CD4-positive, alpha-beta memory T cell (primary cell): Measurements from ENCODE around the gene FHIT. TPM values are rescaled to one million over a fixed set of nuclear protein-coding genes. Genes with fewer than 3 reads are reported as not detected.

Experiments
- CTCF ChIA-PET: fragments of 350-600 bp; sonication (Branson Sonifier 250); formaldehyde crosslinking; loops from one replicate; lab custom pipeline; 2021; ENCODE audit warnings: inconsistent platforms; ENCODE audit not compliant: partially characterized antibody; lab: Charles Lee
- POLR2A ChIA-PET: fragments of 350-600 bp; sonication (Branson Sonifier 250); formaldehyde crosslinking; loops from one replicate; lab custom pipeline; 2021; ENCODE audit not compliant: partially characterized antibody; lab: Charles Lee
- DNase-seq, 5 donors: peaks; one replicate each; pipeline versions ENCODE4 v3.0.0 to v3.0.0-alpha.2; 2020 to 2022; ENCODE audit warnings: mixed read lengths in 1 of 5
- H3K27ac ChIP-seq: one replicate; pipeline ENCODE4 v1.7.0; 2013; ENCODE audit warnings: low read depth, low read length
- H3K27me3 ChIP-seq: 2 replicates; pipeline ENCODE4 v1.7.0; 2013; ENCODE audit warnings: mild to moderate bottlenecking, low read length, moderate library complexity; ENCODE audit not compliant: insufficient read depth
- H3K36me3 ChIP-seq: 2 replicates; pipeline ENCODE4 v1.7.0; 2013; ENCODE audit warnings: mild to moderate bottlenecking, low read length, moderate library complexity; ENCODE audit not compliant: insufficient read depth
- H3K4me1 ChIP-seq: 2 replicates; pipeline ENCODE4 v1.7.0; 2013; ENCODE audit warnings: mild to moderate bottlenecking, low read length, moderate library complexity; ENCODE audit not compliant: insufficient read depth
- H3K4me3 ChIP-seq, 2 donors: one replicate each; pipeline ENCODE4 v1.7.0; 2013; ENCODE audit warnings: low read length in 2 of 2, mild to moderate bottlenecking in 1 of 2
- H3K9me3 ChIP-seq, 2 donors: one replicate each; pipeline ENCODE4 v1.7.0; 2013; ENCODE audit warnings: low read length in 2 of 2, control low read depth in 1 of 2; ENCODE audit not compliant: control insufficient read depth in 1 of 2
- H3K27ac Mint-ChIP-seq, 7 donors: one replicate each; pipeline ENCODE4 v1.8.0; 2020 to 2021; ENCODE audit warnings: mixed read lengths in 7 of 7, mild to moderate bottlenecking in 6 of 7, inconsistent platforms in 3 of 7, moderate library complexity in 3 of 7
- H3K27me3 Mint-ChIP-seq, 2 donors: one replicate each; pipeline ENCODE4 v1.8.0; 2020 to 2021; ENCODE audit warnings: mixed read lengths in 2 of 2
- H3K36me3 Mint-ChIP-seq, 2 donors: one replicate each; pipeline ENCODE4 v1.8.0; 2020 to 2021; ENCODE audit warnings: mixed read lengths in 2 of 2, inconsistent platforms in 1 of 2, mild to moderate bottlenecking in 1 of 2
- H3K4me1 Mint-ChIP-seq, 4 donors: one replicate each; pipeline ENCODE4 v1.8.0; 2020 to 2021; ENCODE audit warnings: mixed read lengths in 4 of 4, mild to moderate bottlenecking in 1 of 4
- H3K4me3 Mint-ChIP-seq, 8 donors: one replicate each; pipeline ENCODE4 v1.8.0; 2020 to 2021; ENCODE audit warnings: mixed read lengths in 8 of 8, mild to moderate bottlenecking in 7 of 8, moderate library complexity in 6 of 8, inconsistent platforms in 3 of 8
- H3K9me3 Mint-ChIP-seq, 8 donors: one replicate each; pipeline ENCODE4 v1.8.0; 2020 to 2021; ENCODE audit warnings: mixed read lengths in 8 of 8, mild to moderate bottlenecking in 5 of 8, inconsistent platforms in 3 of 8, moderate library complexity in 1 of 8
- intact Hi-C: fragments of 100-400 bp; cut with micrococcal nuclease; formaldehyde crosslinking; loops from one replicate; pipeline ENCODE4 v1.15.1; 2023
- polyA plus RNA-seq, 2 donors: library from polyadenylated mRNA; unstranded; fragments of 300-500 nt; fragmentation: Illumina TruSeq; gene quantifications; one replicate each; pipeline ENCODE4 v1.2.3, GENCODE V29; 2021
- total RNA-seq, 2 experiments: library from RNA; stranded (reverse); gene quantifications; one replicate each; pipeline ENCODE4 v1.2.3, GENCODE V29; 2021

The FHIT gene
- total and polyA plus RNA-seq, 4 experiments from 2014 or later: 8.5 to 58.7 (median 33.2) TPM

DNA sequence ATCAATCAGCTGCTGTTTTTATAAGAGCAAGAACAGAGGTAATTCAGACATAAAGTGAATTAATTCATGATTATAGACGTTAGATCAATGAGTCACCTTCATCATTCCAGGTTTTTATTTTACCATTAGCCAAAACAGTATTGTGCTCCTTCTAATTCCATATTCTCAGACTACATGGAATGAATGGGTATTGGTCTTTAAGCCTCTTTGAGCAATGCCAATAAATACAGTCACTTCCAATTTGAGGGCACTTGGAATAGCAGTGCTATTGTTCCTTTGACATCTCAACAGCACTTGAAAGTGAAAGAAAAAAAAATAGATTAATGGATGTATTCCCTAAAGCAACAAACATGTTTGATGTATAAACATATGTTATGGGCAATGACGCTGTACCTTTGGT lies 1370.5 kb downstream of the FHIT start:
- Histone ChIP-seq H3K36me3 (no peaks in the 10 kb centered on the region), H3K27me3 (no peaks in the 10 kb centered on the region), H3K4me3 (no peak overlapping the region), H3K4me1 (peaks cover 9% of the 10 kb centered on the region), H3K9me3 (no peaks in the 10 kb centered on the region), H3K27ac (no peak overlapping the region)
- Mint-ChIP-seq H3K36me3 (peaks cover 6% of the 10 kb centered on the region in 2 donors), H3K4me1 (peaks cover 20 to 55% (median 40%) of the 10 kb centered on the region in 4 donors), H3K27me3 (no peaks in the 10 kb centered on the region), H3K4me3 (peak overlapping the region in 1 of 8 donors; percentile 7), H3K9me3 (peaks cover 0 to 5% (median 0%) of the 10 kb centered on the region in 8 donors), H3K27ac (no peak overlapping the region)
- intact Hi-C loops: no loop called here
- DNase-seq: no peak
- ChIA-PET CTCF (interaction anchor here (1.1 kb wide), 1 partner anchor 12 kb away, joined by 3 read pairs; no protein-coding TSS in a partner anchor), POLR2A (no interaction called here)

DNA sequence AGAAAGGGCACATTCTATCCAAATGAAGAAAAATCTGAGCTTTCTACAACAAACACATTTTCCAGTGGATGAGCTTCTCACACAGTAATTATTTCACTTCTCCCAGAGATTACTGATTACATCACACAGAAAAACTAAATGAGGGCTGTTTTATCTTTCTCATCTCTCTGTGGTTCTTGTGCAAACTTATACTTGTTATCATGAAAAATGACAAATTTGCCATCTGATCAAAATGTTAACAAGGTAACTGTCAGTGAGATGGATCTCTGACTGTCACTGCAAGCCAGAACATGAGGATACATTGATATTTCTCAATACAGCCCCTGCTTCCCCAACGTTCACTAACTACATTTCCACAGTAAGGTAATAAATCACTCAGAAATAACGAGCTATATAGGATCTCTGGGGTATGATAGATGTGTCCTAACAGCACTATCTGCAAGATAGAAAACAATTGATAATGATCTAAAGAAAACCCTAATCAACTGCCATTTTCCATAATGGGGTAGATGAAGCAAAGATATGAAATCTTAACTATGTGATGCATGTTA lies 1372.1 kb downstream of the FHIT start:
- Histone ChIP-seq H3K9me3 (no peaks in the 10 kb centered on the region), H3K27me3 (no peaks in the 10 kb centered on the region), H3K27ac (no peak overlapping the region), H3K4me1 (no peaks in the 10 kb centered on the region), H3K4me3 (no peak overlapping the region), H3K36me3 (no peaks in the 10 kb centered on the region)
- Mint-ChIP-seq H3K9me3 (peaks cover 0 to 5% (median 0%) of the 10 kb centered on the region in 8 donors), H3K27me3 (no peaks in the 10 kb centered on the region), H3K27ac (peak overlapping the region in 2 of 7 donors; percentile 22 to 44), H3K4me3 (peak overlapping the region in 1 of 8 donors; percentile 9), H3K4me1 (peaks cover 10 to 46% (median 32%) of the 10 kb centered on the region in 4 donors), H3K36me3 (peaks cover 6 to 12% of the 10 kb centered on the region in 2 donors)
- intact Hi-C loops: no loop called here
- POLR2A ChIA-PET: no interaction called here
- CTCF ChIA-PET: interaction anchor here (1.0 kb wide), 1 partner anchor 24 kb away, joined by 3 read pairs; no protein-coding TSS in a partner anchor
- no peak for DNase-seq

- CTCF ChIA-PET: no interaction called here
- Histone ChIP-seq H3K36me3 (no peaks in the 10 kb centered on the region), H3K9me3 (no peaks in the 10 kb centered on the region), H3K4me1 (no peaks in the 10 kb centered on the region), H3K27me3 (no peaks in the 10 kb centered on the region), H3K27ac (no peak overlapping the region), H3K4me3 (no peak overlapping the region)
- no peak overlapping the region for H3K4me3 Mint-ChIP-seq
- DNase-seq: no peak
- POLR2A ChIA-PET: no interaction called here
- peaks cover 18 to 51% (median 42%) of the 10 kb centered on the region in 4 donors for H3K4me1 Mint-ChIP-seq
- no peak overlapping the region for H3K27ac Mint-ChIP-seq
- H3K27me3 Mint-ChIP-seq: no peaks in the 10 kb centered on the region
- H3K9me3 Mint-ChIP-seq: peaks cover 0 to 5% (median 0%) of the 10 kb centered on the region in 8 donors
- intact Hi-C loops: no loop called here
- H3K36me3 Mint-ChIP-seq: peaks cover 0 to 16% of the 10 kb centered on the region in 2 donors
These were observed 1373.2 kb downstream of the FHIT start for GRCh38 chr3:59878038-59878427.

- H3K27me3 Mint-ChIP-seq: no peaks in the 10 kb centered on the region
- no peaks in the 10 kb centered on the region for H3K9me3 ChIP-seq
These were observed 1373.8 kb downstream of the FHIT start for GRCh38 chr3:59877263-59878037.

DNA sequence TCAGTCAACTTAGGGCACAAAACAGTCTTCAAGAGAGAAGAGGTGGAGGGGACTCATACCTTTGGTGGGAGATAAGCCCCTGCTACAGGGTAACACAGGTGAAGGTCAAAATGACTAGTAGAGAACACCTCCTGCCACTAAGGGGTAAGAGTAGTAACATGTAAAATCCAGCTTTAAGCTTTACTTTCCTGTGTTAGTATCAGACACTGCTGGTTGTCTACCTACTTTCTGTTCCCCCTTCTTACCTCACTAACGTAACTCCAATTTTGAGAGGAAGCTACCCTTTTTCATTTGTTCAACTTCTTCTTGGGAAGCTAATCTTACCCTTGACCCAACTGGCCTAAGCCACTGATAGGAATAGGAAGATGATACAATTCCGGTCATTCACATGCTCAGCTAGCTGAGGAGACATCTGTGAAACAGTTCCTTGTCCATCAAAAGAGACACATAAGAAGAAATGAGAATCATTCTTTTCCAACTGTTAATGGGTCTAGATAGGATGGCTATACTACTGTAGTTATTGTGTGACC lies 1374.7 kb downstream of the FHIT start:
- H3K4me3 ChIP-seq: no peak overlapping the region
- no peaks in the 10 kb centered on the region for H3K9me3 ChIP-seq
- H3K9me3 Mint-ChIP-seq: peaks cover 0 to 5% (median 0%) of the 10 kb centered on the region in 8 donors
- H3K27me3 Mint-ChIP-seq: no peaks in the 10 kb centered on the region
- ChIA-PET CTCF (interaction anchor here (1.5 kb wide), 1 partner anchor 19 kb away, joined by 3 read pairs; no protein-coding TSS in a partner anchor), POLR2A (no interaction called here)
- H3K4me1 Mint-ChIP-seq: peaks cover 24 to 63% (median 45%) of the 10 kb centered on the region in 4 donors
- peaks cover 0 to 16% of the 10 kb centered on the region in 2 donors for H3K36me3 Mint-ChIP-seq
- H3K4me3 Mint-ChIP-seq: no peak overlapping the region
- H3K27me3 ChIP-seq: no peaks in the 10 kb centered on the region
- DNase-seq: no peak
- H3K27ac ChIP-seq: no peak overlapping the region
- H3K4me1 ChIP-seq: no peaks in the 10 kb centered on the region
- no peaks in the 10 kb centered on the region for H3K36me3 ChIP-seq
- intact Hi-C loops: no loop called here
- H3K27ac Mint-ChIP-seq: peak overlapping the region in 1 of 7 donors; percentile 34

More at GRCh38 chr3:59877263-59878037, 1373.8 kb downstream of the FHIT start:
- peaks cover 0 to 16% of the 10 kb centered on the region in 2 donors for H3K36me3 Mint-ChIP-seq
- Histone ChIP-seq H3K27ac (no peak overlapping the region), H3K36me3 (no peaks in the 10 kb centered on the region), H3K4me3 (no peak overlapping the region), H3K4me1 (no peaks in the 10 kb centered on the region), H3K27me3 (no peaks in the 10 kb centered on the region)
- POLR2A ChIA-PET: no interaction called here
- peaks cover 20 to 57% (median 42%) of the 10 kb centered on the region in 4 donors for H3K4me1 Mint-ChIP-seq
- no peak overlapping the region for H3K4me3 Mint-ChIP-seq
- peaks cover 0 to 5% (median 0%) of the 10 kb centered on the region in 8 donors for H3K9me3 Mint-ChIP-seq
- CTCF ChIA-PET: interaction anchor here (1.5 kb wide), 1 partner anchor 20 kb away, joined by 3 read pairs; no protein-coding TSS in a partner anchor
- H3K27ac Mint-ChIP-seq: no peak overlapping the region
- no peak for DNase-seq
- intact Hi-C loops: no loop called here

GRCh38 chr3:59873576-59874230 lies 1377.5 kb downstream of the FHIT start:
- Mint-ChIP-seq H3K27ac (no peak overlapping the region), H3K9me3 (peaks cover 0 to 3% (median 0%) of the 10 kb centered on the region in 8 donors), H3K36me3 (peaks cover 0 to 16% of the 10 kb centered on the region in 2 donors), H3K4me3 (peak overlapping the region in 2 of 8 donors; percentile 7 to 11), H3K4me1 (peaks cover 19 to 52% (median 39%) of the 10 kb centered on the region in 4 donors), H3K27me3 (no peaks in the 10 kb centered on the region)
- Histone ChIP-seq H3K27me3 (no peaks in the 10 kb centered on the region), H3K9me3 (no peaks in the 10 kb centered on the region), H3K36me3 (no peaks in the 10 kb centered on the region), H3K27ac (no peak overlapping the region), H3K4me1 (peaks cover 5% of the 10 kb centered on the region), H3K4me3 (no peak overlapping the region)
- intact Hi-C loops: no loop called here
- POLR2A ChIA-PET: no interaction called here
- no peak for DNase-seq
- CTCF ChIA-PET: interaction anchor here (1.8 kb wide), 1 partner anchor 17 kb away, joined by 6 read pairs; no protein-coding TSS in a partner anchor
